Measurements from ENCODE around the gene ZNF469.
"Not testable (repeated sequence)": the region's sequence is repeated elsewhere in the genome, so short reads cannot be mapped to it uniquely, and the experiment has no call there.

The ZNF469 gene

GRCh38 chr16:88348377-88349152 lies 34.2 kb upstream of the ZNF469 start:
- DNase-seq, result no peak

GRCh38 chr16:88349153-88349902 lies 33.4 kb upstream of the ZNF469 start:
- DNase-seq, result no peak

GRCh38 chr16:88349903-88350900 lies 32.6 kb upstream of the ZNF469 start:
- no peak for DNase-seq

GRCh38 chr16:88350922-88351321 lies 31.8 kb upstream of the ZNF469 start:
- no peak for DNase-seq

GRCh38 chr16:88351491-88352101 lies 31.2 kb upstream of the ZNF469 start:
- no peak for DNase-seq

GRCh38 chr16:88352261-88353200 lies 30.2 kb upstream of the ZNF469 start:
- no peak for DNase-seq

GRCh38 chr16:88353232-88353631 lies 29.5 kb upstream of the ZNF469 start:
- DNase-seq, result no peak

GRCh38 chr16:88353691-88354090 lies 29.1 kb upstream of the ZNF469 start:
- DNase-seq, result no peak

GRCh38 chr16:88354229-88355092 lies 28.3 kb upstream of the ZNF469 start:
- DNase-seq, result no peak

- no peak for DNase-seq
Measured at GRCh38 chr16:88355093-88355388, 27.7 kb upstream of the ZNF469 start.

GRCh38 chr16:88355389-88356123 lies 27.2 kb upstream of the ZNF469 start:
- no peak for DNase-seq

- DNase-seq, result no peak
Measured at GRCh38 chr16:88356124-88356726, 26.5 kb upstream of the ZNF469 start.

GRCh38 chr16:88356727-88357199 lies 26.0 kb upstream of the ZNF469 start:
- DNase-seq, result no peak

GRCh38 chr16:88357317-88358022 lies 25.3 kb upstream of the ZNF469 start:
- DNase-seq, result no peak

- DNase-seq, result no peak
Measured at GRCh38 chr16:88358023-88358420, 24.7 kb upstream of the ZNF469 start.

GRCh38 chr16:88359008-88359407 lies 23.8 kb upstream of the ZNF469 start:
- no peak for DNase-seq

GRCh38 chr16:88360401-88360800 lies 22.4 kb upstream of the ZNF469 start:
- DNase-seq, result not testable (repeated sequence)

- DNase-seq, result no peak
Measured at GRCh38 chr16:88360999-88361398, 21.8 kb upstream of the ZNF469 start.

- no peak for DNase-seq
Measured at GRCh38 chr16:88361775-88362174, 21.0 kb upstream of the ZNF469 start.

Data from NCI-H2029 (cell line).